ENCODE results near the gene CFAP73. TPM values are rescaled to one million over a fixed set of nuclear protein-coding genes. Genes with fewer than 3 reads are reported as not detected.
"Not testable (repeated sequence)": the region's sequence is repeated elsewhere in the genome, so short reads cannot be mapped to it uniquely, and the experiment has no call there.

The CFAP73 gene
- total RNA-seq, 2 donors from 2014 or later = 0.99 TPM; not detected in 1

DNA sequence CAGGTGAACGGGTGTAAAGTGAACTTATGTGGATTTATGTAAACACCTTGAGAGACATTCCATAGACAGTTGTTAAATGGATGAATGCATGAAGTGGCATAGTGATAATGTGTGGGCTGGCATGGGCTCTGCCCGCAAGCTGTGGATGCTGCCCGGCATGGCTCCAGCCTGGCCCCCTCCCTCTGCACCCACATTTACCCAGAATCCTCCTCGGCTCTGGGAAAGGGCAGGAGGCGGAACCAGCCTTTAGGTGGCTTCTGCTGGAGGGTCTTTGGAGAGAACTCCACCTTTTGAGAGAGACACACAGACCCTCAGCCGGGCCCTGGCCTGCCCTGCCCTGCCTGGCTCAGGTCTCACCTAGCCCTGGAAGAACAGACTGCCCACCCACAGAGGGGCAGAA lies 32.6 kb upstream of the CFAP73 start:
- Histone ChIP-seq H3K36me3 (replicated peaks in 1 of 2; ENCODE audit: insufficient read depth in 1 of 2, low read depth in 2 of 2) (no peaks in the 10 kb centered on the region), H3K9me3 (no peaks in the 10 kb centered on the region), H3K4me1 (no peaks in the 10 kb centered on the region), H3K27me3 (no peaks in the 10 kb centered on the region), H3K4me3 (no peak overlapping the region), H3K27ac (no peak overlapping the region)
- intact Hi-C loops (cut with DNase I) = no loop called here
- no peak for DNase-seq
- no peak for ATAC-seq
- TF ChIP-seq, protein P1, sequence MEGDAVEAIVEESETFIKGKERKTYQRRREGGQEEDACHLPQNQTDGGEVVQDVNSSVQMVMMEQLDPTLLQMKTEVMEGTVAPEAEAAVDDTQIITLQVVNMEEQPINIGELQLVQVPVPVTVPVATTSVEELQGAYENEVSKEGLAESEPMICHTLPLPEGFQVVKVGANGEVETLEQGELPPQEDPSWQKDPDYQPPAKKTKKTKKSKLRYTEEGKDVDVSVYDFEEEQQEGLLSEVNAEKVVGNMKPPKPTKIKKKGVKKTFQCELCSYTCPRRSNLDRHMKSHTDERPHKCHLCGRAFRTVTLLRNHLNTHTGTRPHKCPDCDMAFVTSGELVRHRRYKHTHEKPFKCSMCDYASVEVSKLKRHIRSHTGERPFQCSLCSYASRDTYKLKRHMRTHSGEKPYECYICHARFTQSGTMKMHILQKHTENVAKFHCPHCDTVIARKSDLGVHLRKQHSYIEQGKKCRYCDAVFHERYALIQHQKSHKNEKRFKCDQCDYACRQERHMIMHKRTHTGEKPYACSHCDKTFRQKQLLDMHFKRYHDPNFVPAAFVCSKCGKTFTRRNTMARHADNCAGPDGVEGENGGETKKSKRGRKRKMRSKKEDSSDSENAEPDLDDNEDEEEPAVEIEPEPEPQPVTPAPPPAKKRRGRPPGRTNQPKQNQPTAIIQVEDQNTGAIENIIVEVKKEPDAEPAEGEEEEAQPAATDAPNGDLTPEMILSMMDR (IDR thresholded peaks at IDR 0.05) = no peak
- no peak for TF ChIP-seq POLR2A (IDR thresholded peaks at IDR 0.05)
- 71 to 82% methylated on average over 6 of the region's 6 CpGs for WGBS, 2 donors

DNA sequence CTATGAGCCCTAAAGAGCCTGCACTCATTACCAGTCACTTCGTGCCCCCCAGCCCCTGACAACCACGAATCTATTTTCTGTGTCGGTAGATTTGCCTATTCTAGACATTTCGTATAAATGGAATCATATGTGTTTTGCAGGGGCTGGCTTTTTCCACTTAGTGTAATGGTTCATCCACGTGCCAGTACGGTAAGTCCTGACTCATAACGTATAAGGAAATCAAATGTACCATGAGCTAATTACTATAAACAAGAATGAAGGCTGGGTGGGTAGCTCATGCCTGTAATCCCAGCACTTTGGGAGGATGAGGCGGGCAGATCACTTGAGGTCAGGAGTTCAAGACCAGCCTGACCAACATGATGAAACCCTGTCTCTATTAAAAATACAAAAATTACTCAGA lies 31.8 kb upstream of the CFAP73 start:
- intact Hi-C loops (cut with DNase I); ATAC-seq: not testable (repeated sequence)
- WGBS, 2 donors = 74 to 78% methylated on average over 8 of the region's 8 CpGs

DNA sequence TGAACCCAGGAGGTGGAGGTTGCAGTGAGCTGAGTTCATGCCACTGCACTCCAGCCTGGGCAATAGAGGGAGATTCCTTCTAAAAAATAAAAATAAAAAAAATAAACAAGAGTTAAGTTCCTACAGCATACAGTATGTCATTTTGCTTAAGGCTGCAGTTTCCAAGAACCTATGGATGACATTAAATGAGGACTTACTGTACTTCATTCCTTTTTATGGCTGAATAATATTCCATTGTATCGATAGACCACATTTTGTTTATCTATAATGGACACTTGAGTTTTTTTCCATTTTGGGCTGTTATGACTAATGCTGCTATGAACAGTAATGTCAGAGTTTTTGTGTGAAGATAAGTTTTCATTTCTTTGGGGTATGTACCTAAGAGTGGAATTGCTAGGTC lies 31.4 kb upstream of the CFAP73 start:
- TF ChIP-seq POLR2A (IDR thresholded peaks at IDR 0.05) = no peak
- TF ChIP-seq, protein P1 (IDR thresholded peaks at IDR 0.05) = no peak
- H3K36me3 ChIP-seq (replicated peaks in 1 of 2; ENCODE audit: insufficient read depth in 1 of 2, low read depth in 2 of 2) = no peaks in the 10 kb centered on the region
- no peaks in the 10 kb centered on the region for H3K27me3 ChIP-seq
- H3K4me3 ChIP-seq = no peak overlapping the region
- no peak overlapping the region for H3K27ac ChIP-seq
- intact Hi-C loops (cut with DNase I) = no loop called here
- no peaks in the 10 kb centered on the region for H3K9me3 ChIP-seq
- H3K4me1 ChIP-seq = no peaks in the 10 kb centered on the region
- no peak for DNase-seq
- 94 to 96% methylated on average over 1 of the region's 1 CpG for WGBS, 2 donors
- no peak for ATAC-seq

More for the DNA sequence above, 31.8 kb upstream of the CFAP73 start:
- not testable (repeated sequence) for H3K4me1 ChIP-seq; H3K36me3 ChIP-seq (replicated peaks in 1 of 2; ENCODE audit: insufficient read depth in 1 of 2, low read depth in 2 of 2); H3K27ac ChIP-seq; H3K4me3 ChIP-seq; DNase-seq; H3K27me3 ChIP-seq; H3K9me3 ChIP-seq

DNA sequence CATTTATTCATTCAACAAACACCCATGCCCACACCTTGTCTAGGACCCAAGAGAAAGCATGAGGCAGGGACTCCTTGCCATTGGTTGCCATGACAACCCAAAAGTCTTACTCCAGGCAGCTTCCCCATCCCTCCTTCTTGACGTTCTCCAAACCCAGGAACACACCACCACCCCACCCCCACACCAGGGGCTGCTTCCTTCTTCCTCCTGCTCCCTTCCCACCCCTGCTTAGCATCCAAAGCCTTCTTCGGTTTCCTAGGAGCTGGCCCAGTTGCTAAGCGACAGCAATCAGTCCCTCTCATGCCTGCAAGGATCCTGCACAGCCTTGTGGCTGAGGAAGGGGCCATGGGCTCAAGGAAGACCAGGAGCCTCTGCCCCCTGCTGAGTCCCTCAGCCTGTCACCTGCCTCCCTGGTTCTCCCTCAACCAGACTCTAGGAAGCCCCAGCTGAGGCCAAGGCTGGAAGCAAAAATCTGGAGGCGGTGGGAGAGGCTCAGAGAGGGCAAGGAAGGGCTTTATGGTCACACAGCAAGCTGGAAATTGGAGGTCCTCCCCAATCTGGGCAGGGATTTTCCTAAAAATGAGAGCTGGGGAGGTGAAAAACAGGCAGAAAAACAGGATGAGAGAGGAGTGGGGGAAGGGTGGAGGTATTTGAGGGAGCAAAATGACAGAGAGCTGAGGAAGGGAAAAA lies 29.4 kb upstream of the CFAP73 start:
- H3K36me3 ChIP-seq (replicated peaks in 1 of 2; ENCODE audit: insufficient read depth in 1 of 2, low read depth in 2 of 2) = no peaks in the 10 kb centered on the region
- WGBS, 2 donors = 31 to 50% methylated on average over 4 of the region's 4 CpGs
- no peaks in the 10 kb centered on the region for H3K27me3 ChIP-seq
- intact Hi-C loops (cut with DNase I) = no loop called here
- DNase-seq = no peak
- H3K9me3 ChIP-seq = no peaks in the 10 kb centered on the region
- ATAC-seq = no peak
- H3K27ac ChIP-seq = no peak overlapping the region
- no peak for TF ChIP-seq POLR2A (IDR thresholded peaks at IDR 0.05)
- H3K4me1 ChIP-seq = no peaks in the 10 kb centered on the region
- H3K4me3 ChIP-seq = no peak overlapping the region

DNA sequence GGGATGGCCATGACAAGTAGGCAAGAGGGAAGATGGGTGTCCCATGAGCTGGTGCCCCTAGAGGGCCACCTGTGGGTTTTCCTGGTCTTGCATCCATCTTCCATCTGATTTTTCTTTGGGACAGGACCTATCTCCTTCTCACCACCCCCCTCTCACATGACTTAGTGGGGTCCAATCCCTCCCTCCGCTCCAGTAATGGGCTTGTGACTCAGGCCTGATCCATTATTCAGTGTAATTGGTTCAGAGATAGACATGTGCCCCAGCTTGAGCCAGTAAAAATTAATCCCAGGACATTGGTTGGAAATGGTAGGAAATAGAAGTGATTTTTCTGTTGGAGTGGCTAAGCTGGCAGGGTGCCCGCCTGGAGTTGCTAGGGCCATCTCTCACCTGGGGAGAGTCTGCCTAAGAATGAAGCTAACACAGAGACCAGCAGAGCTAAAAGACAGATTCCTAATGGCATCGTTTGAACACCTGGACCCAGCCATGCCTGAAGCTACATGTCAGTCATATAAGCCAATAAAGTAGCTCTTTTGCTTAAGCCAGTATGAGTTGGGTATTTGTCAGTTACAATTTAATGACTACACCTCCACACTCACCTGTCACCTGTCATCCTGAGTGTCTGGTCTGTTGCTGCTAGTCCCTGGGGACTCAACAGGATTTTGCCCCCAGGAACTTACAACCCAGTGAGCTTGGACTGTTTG lies 28.7 kb upstream of the CFAP73 start:
- H3K27ac ChIP-seq = no peak overlapping the region
- H3K4me3 ChIP-seq = no peak overlapping the region
- DNase-seq = no peak
- ATAC-seq = no peak
- no peaks in the 10 kb centered on the region for H3K27me3 ChIP-seq
- TF ChIP-seq, protein P1 (IDR thresholded peaks at IDR 0.05) = no peak
- TF ChIP-seq POLR2A (IDR thresholded peaks at IDR 0.05) = no peak
- WGBS, 2 donors = 60 to 63% methylated on average over 3 of the region's 3 CpGs
- intact Hi-C loops (cut with DNase I) = no loop called here
- H3K4me1 ChIP-seq = no peaks in the 10 kb centered on the region
- no peaks in the 10 kb centered on the region for H3K9me3 ChIP-seq
- H3K36me3 ChIP-seq (replicated peaks in 1 of 2; ENCODE audit: insufficient read depth in 1 of 2, low read depth in 2 of 2) = no peaks in the 10 kb centered on the region

Measured in body of pancreas (tissue), 4 donors.